ENCODE measurements around the gene PMM2.

GRCh38 chr16:8855051-8855786 lies 57.6 kb downstream of the PMM2 start:
- TF ChIP-seq ELF1 (tag; IDR thresholded peaks at IDR 0.05), result no peak
- no peak for TF ChIP-seq NR3C1 (CRISPR knock-in tag; IDR thresholded peaks at IDR 0.05)
- TF ChIP-seq RFX5 (IDR thresholded peaks at IDR 0.05; ENCODE audit: low read depth, low read length), result no peak
- TF ChIP-seq ZBTB2 (IDR thresholded peaks at IDR 0.05), result no peak
- no peak for TF ChIP-seq SRSF1 (IDR thresholded peaks at IDR 0.05; ENCODE audit: low read depth, low read length)

All from K562 (cell line).